Esophagus muscularis mucosa (tissue), 4 donors: ENCODE results near the gene ANKS1B. TPM values are rescaled to one million over a fixed set of nuclear protein-coding genes. Genes with fewer than 3 reads are reported as not detected.

ENCODE experiments used
- DNase-seq: peaks from one replicate; pipeline ENCODE4 v3.0.0-alpha.2; 2017; ENCODE audit errors: extremely low spot score
- H3K27ac ChIP-seq, 4 donors: fragments of 200-600 bp; sonication (generic); replicated peaks in 1 of 4; 1 replicate in 3 of 4; 2 replicates in 1 of 4; pipeline ENCODE4 v1.5.1; 2016 to 2019; ENCODE audit warnings: mild to moderate bottlenecking in 1 of 4
- H3K27me3 ChIP-seq, 4 donors: fragments of 200-600 bp; sonication (generic); one replicate each; pipeline versions ENCODE4 v1.5.1 to v1.6.0; 2016 to 2019
- H3K36me3 ChIP-seq, 4 donors: fragments of 200-600 bp; sonication (generic); one replicate each; pipeline ENCODE4 v1.5.1; 2016 to 2019
- H3K4me1 ChIP-seq, 4 donors: fragments of 200-600 bp; sonication (generic); one replicate each; pipeline ENCODE4 v1.5.1; 2016 to 2019
- H3K4me3 ChIP-seq, 4 donors: fragments of 200-600 bp; sonication (generic); 1 replicate in 2 of 4; 2 replicates in 2 of 4; pipeline ENCODE4 v1.5.1; 2016 to 2019; ENCODE audit warnings: mild to moderate bottlenecking in 4 of 4, moderate library complexity in 1 of 4
- H3K9me3 ChIP-seq, 4 donors: fragments of 200-600 bp; sonication (generic); 1 replicate in 3 of 4; 2 replicates in 1 of 4; pipeline ENCODE4 v1.5.1; 2016 to 2019
- CTCF ChIP-seq, 3 experiments: fragments of 200-600 bp in 2 of 3; fragments of 450-650 bp in 1 of 3; sonication (generic) in 2 of 3; IDR thresholded peaks; one replicate each; pipeline ENCODE4 v1.5.1; 2017 to 2019; ENCODE audit warnings: antibody characterized with exemption in 3 of 3, mild to moderate bottlenecking in 2 of 3, moderate library complexity in 1 of 3
- EP300 ChIP-seq: sonication (generic); formaldehyde crosslinking; IDR thresholded peaks from one replicate; pipeline ENCODE4 v1.6.1; 2017; ENCODE audit warnings: antibody characterized with exemption
- POLR2A ChIP-seq: fragments of 450-650 bp; IDR thresholded peaks from one replicate; pipeline ENCODE4 v1.6.1; 2017; ENCODE audit warnings: antibody characterized with exemption, moderate library complexity, mild to moderate bottlenecking, low read depth
- POLR2AphosphoS5 ChIP-seq, 2 donors: sonication (generic); formaldehyde crosslinking; IDR thresholded peaks; one replicate each; pipeline ENCODE4 v1.6.1; 2017; ENCODE audit warnings: antibody characterized with exemption in 2 of 2
- WGBS: methylation state at CpG from one replicate; pipeline ENCODE4 v1.1.5; 2018; 5-methylcytosine and 5-hydroxymethylcytosine counted together
- intact Hi-C: fragments of 100-400 bp; cut with DNase I; formaldehyde crosslinking; loops from one replicate; pipeline ENCODE4 v1.15.1; 2023
- total RNA-seq, 4 donors: library from RNA; depleted of rRNA; stranded (reverse); fragments of >200 nt; gene quantifications; one replicate each; pipeline versions ENCODE4 v1.1.0 to v1.2.1, GENCODE V29; 2016

Gene ANKS1B
- total RNA-seq, 4 donors from 2014 or later, result 20.4 to 28.7 (median 21.6) TPM

- Histone ChIP-seq H3K36me3 (no peaks in the 10 kb centered on the region), H3K27me3 (no peaks in the 10 kb centered on the region), H3K27ac (no peak overlapping the region), H3K4me1 (no peaks in the 10 kb centered on the region), H3K9me3 (peaks cover 0 to 1% (median under 1%) of the 10 kb centered on the region in 4 donors), H3K4me3 (no peak overlapping the region)
- DNase-seq, result no peak
- intact Hi-C loops, result no loop called here
- TF ChIP-seq CTCF (IDR thresholded peaks at IDR 0.05) (no peak), POLR2A (no peak), POLR2AphosphoS5 (IDR thresholded peaks at IDR 0.05) (no peak)
- 90% methylated on average over 1 of the region's 1 CpG for WGBS
Measured at GRCh38 chr12:99205111-99205510, 779.6 kb downstream of the ANKS1B start.

GRCh38 chr12:99201906-99202645 is 782.7 kb downstream of the ANKS1B start:
- no peak for TF ChIP-seq EP300
- TF ChIP-seq CTCF (IDR thresholded peaks at IDR 0.05), result no peak
- TF ChIP-seq POLR2AphosphoS5 (IDR thresholded peaks at IDR 0.05), result no peak
- TF ChIP-seq POLR2A, result no peak
- 80% methylated on average over 3 of the region's 3 CpGs for WGBS
- Histone ChIP-seq H3K27me3 (no peaks in the 10 kb centered on the region), H3K27ac (no peak overlapping the region), H3K36me3 (no peaks in the 10 kb centered on the region), H3K4me1 (no peaks in the 10 kb centered on the region), H3K9me3 (no peaks in the 10 kb centered on the region), H3K4me3 (no peak overlapping the region)
- no peak for DNase-seq
- intact Hi-C loops, result no loop called here

GRCh38 chr12:99200711-99201384 is 783.9 kb downstream of the ANKS1B start:
- H3K27ac ChIP-seq, result no peak overlapping the region

GRCh38 chr12:99195474-99195873 is 789.3 kb downstream of the ANKS1B start:
- H3K27me3 ChIP-seq, result no peaks in the 10 kb centered on the region
- H3K4me3 ChIP-seq, result no peak overlapping the region
- DNase-seq, result no peak
- intact Hi-C loops, result no loop called here
- H3K9me3 ChIP-seq, result no peaks in the 10 kb centered on the region
- no peak overlapping the region for H3K27ac ChIP-seq
- H3K4me1 ChIP-seq, result no peaks in the 10 kb centered on the region
- H3K36me3 ChIP-seq, result no peaks in the 10 kb centered on the region
- WGBS, result 86% methylated on average over 1 of the region's 1 CpG
- TF ChIP-seq POLR2AphosphoS5 (IDR thresholded peaks at IDR 0.05) (no peak), CTCF (IDR thresholded peaks at IDR 0.05) (no peak), EP300 (no peak), POLR2A (no peak)

More at GRCh38 chr12:99200711-99201384, 783.9 kb downstream of the ANKS1B start:
- TF ChIP-seq POLR2A, result no peak
- TF ChIP-seq CTCF (IDR thresholded peaks at IDR 0.05), result no peak
- Histone ChIP-seq H3K4me3 (no peak overlapping the region), H3K27me3 (no peaks in the 10 kb centered on the region), H3K36me3 (no peaks in the 10 kb centered on the region), H3K9me3 (no peaks in the 10 kb centered on the region), H3K4me1 (no peaks in the 10 kb centered on the region)
- WGBS, result 5% methylated on average over 1 of the region's 1 CpG
- intact Hi-C loops, result no loop called here
- no peak for DNase-seq
